Right lung (tissue), 5 donors: ENCODE measurements around the gene PRSS12. TPM values are rescaled to one million over a fixed set of nuclear protein-coding genes. Genes with fewer than 3 reads are reported as not detected.
A peak's percentile ranks its signal among the peaks of the same experiment; 100 is the strongest.
"Not testable (repeated sequence)": the region's sequence is repeated elsewhere in the genome, so short reads cannot be mapped to it uniquely, and the experiment has no call there.

ENCODE experiments used
- DNase-seq, 2 donors: peaks; one replicate each; pipeline ENCODE4 v3.0.0-alpha.2; 2013
- polyA plus RNA-seq, 5 donors: library from polyadenylated mRNA; unstranded; fragments of 120-200 nt; gene quantifications; one replicate each; pipeline versions ENCODE4 v1.2.1 to v1.2.3, GENCODE V29; 2013; ENCODE audit warnings: inconsistent platforms in 1 of 5, low replicate concordance in 1 of 5; ENCODE audit not compliant: insufficient read length in 5 of 5, insufficient read depth in 1 of 5

Gene PRSS12
- polyA plus RNA-seq, 5 donors, result 30.8 to 49.9 (median 47.4) TPM

DNA sequence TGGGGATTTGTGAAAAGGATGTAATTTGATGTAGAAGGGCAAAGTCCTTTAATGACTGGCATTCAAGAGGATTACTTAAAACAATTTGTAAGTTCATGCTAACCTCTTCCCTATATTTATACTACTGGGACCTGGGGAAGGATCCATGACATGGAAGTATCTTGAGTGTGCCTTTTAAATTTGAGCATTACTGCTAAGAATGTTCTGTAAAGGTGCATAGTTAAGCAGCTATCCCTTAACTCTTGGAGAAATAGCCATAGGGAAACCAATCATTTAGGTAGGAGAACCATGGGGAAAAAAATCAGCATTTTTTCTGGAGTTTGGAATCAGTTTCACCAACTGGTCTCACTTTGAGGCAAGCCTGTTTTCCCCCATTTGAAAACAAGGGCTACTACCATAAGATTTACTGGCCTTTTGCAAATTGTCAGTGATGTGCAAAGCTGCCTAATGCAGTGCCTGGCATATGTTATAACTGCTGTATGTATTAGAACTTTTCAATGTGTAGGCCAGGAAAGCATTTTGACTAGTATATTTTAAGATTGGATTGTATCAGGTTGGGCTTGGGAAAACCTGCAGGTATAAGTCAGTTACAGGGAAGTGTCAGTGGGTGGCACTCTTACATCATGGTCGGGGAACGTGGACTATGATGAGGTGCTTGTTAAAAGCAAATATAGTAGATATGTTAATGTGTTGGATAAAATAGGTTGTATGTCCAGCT lies 72.1 kb downstream of the PRSS12 start:
- DNase-seq, result peak; percentile 47 to 57

- DNase-seq, result no peak
Measured at GRCh38 chr4:118279920-118280432, 72.8 kb downstream of the PRSS12 start.

- no peak for DNase-seq
Measured at GRCh38 chr4:118279328-118279727, 73.5 kb downstream of the PRSS12 start.

GRCh38 chr4:118278473-118279274 lies 74.1 kb downstream of the PRSS12 start:
- DNase-seq, result peak; percentile 90

- DNase-seq, result no peak
Measured at GRCh38 chr4:118277243-118277642, 75.6 kb downstream of the PRSS12 start.

GRCh38 chr4:118276580-118276979 lies 76.2 kb downstream of the PRSS12 start:
- DNase-seq, result no peak

GRCh38 chr4:118273642-118274041 lies 79.2 kb downstream of the PRSS12 start:
- no peak for DNase-seq

DNA sequence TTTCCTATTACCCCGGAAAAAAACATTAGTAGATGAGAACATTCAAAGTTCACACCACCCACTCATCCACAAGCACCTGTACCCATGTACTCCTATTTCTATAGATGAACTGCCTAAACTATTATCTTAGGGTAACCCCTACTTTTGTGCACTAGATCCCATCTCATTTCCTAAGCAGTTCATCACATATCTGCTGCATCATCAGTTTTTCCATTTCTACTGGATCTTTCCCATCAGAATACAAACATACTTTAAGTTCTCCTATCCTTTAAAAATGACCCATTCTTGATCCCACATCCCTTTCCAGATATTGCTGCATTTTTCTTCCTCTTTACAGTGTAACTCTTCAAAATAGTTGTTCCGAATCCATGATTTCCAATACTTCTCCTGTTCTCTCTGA lies 81.0 kb downstream of the PRSS12 start:
- no peak for DNase-seq

- DNase-seq, result no peak
Measured at GRCh38 chr4:118270492-118270891, 82.3 kb downstream of the PRSS12 start.

DNA sequence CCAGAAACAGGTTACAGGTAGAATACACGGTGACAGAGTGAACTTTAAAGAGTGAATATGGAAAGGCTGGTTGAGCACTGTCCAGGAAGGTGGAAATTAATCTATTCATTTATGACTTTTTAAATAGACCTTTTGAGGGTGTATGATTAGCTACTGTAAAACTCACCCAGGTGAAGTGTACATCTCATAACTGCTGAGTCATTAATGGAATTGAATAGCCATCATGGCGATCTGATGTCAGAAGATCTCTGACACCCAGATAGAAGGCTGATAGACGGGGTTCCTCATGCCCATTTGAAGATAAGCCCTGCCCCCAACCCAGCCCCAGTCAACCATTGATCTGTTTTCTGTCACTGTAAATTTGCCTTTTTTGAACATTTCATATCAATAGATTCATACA lies 84.0 kb downstream of the PRSS12 start:
- DNase-seq, result no peak

DNA sequence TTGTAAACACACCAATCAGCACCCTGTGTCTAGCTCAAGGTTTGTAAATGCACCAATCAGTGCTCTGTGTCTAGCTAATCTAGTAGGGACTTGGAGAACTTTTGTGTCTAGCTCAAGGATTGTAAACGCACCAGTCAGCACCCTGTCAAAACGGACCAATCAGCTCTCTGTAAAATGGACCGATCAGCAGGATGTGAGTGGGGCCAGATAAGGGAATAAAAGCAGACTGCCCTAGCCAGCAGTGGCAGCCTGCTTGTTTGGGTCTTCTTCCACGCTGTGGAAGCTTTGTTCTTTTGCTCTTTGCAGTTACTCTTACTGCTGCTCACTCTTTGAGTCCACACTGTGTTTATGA lies 86.7 kb downstream of the PRSS12 start:
- DNase-seq, result not testable (repeated sequence)

DNA sequence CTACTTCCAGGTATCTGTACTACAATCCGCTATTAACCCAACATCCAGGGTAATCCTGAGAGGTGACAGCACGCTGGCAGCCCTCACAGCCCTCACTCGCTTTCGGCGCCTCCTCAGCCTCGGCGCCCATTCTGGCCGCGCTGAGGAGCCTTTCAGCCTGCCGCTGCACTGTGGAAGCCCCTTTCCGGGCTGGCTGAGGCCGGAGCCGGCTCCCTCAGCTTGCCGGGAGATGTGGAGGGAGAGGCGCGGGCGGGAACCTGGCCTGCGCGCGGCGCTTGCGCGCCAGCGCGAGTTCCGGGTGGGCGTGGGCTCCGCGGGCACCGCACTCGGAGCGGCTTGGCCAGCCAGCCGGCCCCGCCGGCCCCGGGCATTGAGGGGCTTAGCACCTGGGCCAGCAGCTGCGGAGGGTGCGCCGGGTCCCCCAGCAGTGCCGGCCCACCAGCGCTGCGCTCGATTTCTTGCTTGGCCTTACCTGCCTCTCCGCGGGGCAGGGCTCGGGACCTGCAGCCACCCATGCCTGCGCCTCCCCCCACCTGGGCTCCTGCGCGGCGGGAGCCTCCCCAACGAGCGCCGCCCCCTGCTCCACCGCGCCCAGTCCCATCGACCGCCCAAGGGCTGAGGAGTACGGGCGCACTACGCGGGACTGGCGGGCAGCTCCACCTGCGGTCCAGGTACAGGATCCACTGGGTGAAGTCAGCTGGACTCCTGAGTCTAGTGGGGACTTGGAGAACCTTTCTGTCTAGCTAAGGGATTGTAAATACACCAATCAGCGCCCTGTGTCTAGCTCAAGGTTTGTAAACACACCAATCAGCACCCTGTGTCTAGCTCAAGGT lies 87.3 kb downstream of the PRSS12 start:
- peak; percentile 42 to 46 for DNase-seq

- no peak for DNase-seq
Measured at GRCh38 chr4:118264096-118264495, 88.7 kb downstream of the PRSS12 start.

- DNase-seq, result no peak
Measured at GRCh38 chr4:118260309-118260708, 92.5 kb downstream of the PRSS12 start.

- no peak for DNase-seq
Measured at GRCh38 chr4:118259111-118259510, 93.7 kb downstream of the PRSS12 start.

- DNase-seq, result no peak
Measured at GRCh38 chr4:118254368-118254767, 98.4 kb downstream of the PRSS12 start.

- DNase-seq, result no peak
Measured at GRCh38 chr4:118249890-118250289, 102.9 kb downstream of the PRSS12 start.

DNA sequence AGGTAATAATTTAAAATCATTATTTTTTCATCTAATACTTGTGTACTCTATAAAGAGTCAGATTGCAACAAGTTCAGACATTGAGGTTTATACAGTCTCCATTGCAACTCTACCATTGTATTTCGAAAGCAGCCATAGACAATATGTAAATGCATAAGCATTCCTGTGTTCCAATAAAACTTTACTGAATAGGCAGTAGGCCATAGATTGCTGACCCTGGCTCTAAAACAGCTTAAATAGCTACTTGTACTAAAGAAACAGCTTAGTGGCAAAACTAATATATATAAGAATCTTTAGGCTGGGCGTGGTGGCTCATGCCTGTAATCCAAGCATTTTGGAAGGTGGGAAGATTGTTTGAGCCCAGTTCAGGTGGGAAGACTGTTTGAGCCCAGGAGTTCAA lies 115.3 kb downstream of the PRSS12 start:
- no peak for DNase-seq

- DNase-seq, result no peak
Measured at GRCh38 chr4:118235566-118236120, 117.2 kb downstream of the PRSS12 start.
